Fibroblast of upper back skin (primary cell): ENCODE data around the gene RPTOR.
"Not testable (repeated sequence)": the region's sequence is repeated elsewhere in the genome, so short reads cannot be mapped to it uniquely, and the experiment has no call there.

ENCODE experiments used
- DNase-seq: peaks from one replicate; pipeline ENCODE4 v3.0.0-alpha.2; 2013

The RPTOR gene

DNA sequence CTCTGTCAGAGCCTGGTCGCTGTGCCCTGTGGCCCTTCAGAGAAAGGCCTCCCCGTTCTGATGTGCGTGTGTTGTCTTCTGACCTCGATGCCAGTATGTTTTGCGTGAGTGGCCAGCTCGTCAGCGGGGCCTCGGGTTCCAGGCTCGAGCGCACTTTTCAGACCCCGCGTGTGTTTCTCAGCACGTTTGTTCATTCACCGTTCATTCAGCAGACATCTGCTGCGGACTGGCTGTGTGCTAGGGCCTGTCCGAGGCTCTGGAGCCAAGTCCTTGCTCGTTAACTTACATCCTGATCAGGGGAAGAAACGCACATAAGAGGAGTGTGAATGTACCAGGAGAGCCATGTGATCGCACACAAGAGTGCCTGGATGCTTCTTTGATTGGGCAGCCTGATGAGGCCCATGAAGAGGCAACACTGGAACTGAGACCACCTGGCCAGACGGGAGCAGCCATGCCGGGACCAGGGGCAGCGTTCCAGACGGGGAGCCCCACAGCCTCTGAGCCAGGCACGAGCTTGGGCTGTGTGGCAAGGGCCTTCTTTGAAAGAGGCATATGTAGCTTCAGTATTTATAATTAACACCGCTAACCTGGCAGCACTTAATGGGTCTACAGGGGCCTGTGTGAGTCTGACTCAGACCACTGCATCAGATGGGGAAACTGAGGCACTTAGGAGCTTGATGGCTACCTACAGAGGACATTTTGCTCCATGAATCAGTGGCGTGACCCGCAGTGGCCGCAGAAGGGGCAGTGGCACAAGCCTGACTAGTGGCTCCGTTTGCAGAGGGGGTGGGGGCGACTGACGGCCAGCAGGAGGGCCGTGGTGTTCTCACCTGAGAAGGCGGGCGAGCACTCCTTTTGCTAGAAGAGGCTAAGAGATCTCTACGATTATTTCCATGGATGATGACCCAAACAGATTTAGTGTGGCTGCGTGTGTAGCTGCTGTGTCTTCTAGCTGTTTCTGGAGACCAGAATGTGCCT, 259.1 kb downstream of the RPTOR start:
- DNase-seq, result no peak

GRCh38 chr17:80804466-80804865, 259.8 kb downstream of the RPTOR start:
- DNase-seq, result no peak

DNA sequence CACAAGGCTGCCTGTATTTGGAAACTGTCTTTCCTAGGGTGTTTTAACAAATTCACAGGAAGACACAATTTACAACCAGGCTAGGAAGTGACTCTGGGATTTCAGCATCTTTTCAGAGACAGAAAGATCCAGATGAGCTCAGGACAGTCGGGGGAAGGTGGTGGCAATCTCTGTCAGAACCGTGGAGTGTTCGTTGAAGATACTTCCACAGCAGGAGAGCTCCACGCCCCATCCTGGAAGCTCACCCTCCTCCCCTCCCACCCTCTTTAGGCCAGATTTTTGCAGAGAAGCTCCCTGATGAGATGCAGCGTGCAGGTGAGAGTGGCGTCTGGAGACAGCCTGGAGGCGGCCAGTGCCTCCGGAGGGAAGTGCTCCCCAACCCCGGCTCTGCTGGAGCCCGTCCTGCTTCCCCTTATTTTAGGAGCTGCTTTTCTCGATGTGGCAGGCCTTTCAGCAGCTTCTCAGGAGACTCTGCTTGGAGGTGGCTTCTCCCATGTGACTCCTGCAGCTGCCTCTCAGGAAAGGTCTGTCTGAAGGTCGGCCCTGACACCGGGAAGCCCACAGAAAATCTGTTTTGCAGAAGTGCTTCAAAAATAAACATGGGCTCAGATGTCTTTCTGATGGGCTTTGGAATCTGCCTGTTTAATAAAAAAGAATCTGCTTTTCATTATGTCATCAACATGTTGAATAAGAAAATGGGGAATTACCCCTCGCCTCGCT, 260.6 kb downstream of the RPTOR start:
- DNase-seq, result peak; percentile 36

DNA sequence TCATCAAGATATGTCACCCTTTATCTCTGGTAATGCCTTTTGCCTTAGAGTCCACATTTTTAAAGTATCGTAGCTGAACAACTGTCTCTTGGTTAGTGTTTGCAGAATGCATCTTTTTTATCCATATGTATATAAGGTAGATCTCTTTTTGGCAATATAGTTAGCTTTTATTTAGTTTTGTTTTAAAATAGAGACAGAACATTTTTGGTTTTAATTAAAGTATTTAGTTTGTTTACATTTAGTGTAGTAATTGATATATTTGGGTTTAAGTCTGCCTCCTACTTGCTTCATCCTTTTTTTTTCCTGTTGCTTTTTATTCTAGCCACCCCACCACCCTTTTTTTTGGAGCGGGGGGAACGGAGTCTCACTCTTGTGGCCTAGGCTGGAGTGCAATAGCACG, 262.4 kb downstream of the RPTOR start:
- no peak for DNase-seq

DNA sequence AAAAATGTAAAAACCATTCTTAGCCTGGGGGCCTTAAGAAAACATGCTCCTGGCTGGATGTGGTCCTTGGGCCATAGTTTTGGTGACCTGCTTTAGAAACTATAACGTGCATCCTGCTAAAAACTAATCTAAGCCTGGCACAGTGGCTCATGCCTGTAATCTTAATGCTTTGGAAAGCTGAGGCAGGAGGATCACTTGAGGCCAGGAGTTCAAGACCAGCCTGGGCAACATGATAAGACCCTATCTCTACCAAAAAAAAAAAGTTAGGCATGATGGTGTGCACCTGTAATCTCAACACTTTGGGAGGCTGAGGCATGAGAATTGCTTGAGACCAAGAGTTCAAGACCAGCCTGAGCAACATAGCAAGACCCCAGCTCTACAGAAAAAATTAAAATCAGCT, 263.2 kb downstream of the RPTOR start:
- no peak for DNase-seq

DNA sequence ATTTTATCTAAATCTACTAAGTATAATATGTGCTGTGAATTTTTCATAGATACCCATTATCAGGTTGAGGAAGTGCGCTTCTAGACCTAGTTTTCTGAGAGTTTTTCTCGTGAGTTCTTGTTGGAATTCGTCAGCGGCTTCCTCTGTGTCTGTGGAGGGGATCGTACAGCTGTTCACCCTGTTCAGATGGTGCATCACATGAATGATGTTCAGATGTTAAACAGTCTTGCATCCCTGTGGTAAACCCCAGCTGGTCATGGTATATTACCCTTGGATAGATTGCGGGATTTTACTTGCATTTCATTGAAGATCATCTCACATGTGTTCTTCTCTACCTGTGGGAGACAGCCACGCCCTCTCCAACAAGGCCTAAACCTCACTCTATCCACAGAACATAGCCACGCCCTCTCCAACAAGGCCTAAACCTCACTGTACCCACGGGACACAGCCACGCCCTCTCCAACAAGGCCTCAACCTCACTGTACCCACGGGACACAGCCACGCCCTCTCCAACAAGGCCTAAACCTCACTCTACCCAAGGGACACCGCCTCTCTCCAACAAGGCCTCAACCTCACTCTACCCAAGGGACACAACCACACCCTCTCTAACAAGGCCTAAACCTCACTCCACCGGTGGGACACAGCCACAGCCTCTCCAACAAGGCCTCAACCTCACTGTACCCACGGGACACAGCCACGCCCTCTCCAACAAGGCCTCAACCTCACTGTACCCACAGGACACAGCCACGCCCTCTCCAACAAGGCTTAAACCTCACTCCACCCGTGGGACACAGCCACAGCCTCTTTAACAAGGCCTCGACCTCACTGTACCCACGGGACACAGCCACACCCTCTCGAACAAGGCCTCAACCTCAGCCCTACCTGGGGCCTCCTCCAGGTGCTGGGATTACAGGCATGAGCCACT, 266.8 kb downstream of the RPTOR start:
- no peak for DNase-seq

DNA sequence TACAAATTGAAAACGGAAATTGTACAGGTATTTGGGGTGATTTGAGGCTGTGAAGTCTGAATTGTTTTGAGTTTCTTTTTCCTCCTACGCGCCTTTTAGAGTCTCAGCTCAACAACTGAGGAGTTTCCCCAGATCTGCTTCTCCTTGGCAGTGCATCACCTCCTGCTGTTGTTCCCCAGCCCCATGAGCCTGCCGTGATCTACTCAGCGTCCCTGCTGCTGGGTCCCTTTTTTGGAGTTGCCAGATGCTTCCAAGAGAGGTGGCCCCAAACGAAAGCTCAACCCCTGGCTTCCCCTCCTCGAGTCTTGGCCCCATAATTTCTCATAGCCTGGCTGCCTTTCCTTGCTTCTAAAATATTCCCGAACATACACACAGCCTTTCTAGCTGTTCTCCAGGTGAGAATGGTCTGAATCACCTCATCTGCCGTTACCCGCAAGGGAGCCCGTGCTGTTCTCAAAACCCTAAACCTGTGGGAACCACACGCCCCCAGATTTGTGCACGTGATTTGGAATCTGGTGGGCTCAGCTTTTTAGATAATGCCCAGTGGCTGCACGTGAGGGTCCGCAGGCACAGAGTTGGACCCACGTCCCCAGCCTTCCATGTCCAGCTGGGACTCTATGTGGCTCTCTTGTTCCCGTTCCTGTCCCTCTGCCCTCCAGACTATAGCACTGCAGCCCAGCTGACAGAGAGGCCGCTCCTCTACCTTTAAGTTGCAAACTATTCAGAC, 267.9 kb downstream of the RPTOR start:
- DNase-seq, result no peak

- DNase-seq, result no peak
These were observed 268.7 kb downstream of the RPTOR start for GRCh38 chr17:80813318-80813717.

DNA sequence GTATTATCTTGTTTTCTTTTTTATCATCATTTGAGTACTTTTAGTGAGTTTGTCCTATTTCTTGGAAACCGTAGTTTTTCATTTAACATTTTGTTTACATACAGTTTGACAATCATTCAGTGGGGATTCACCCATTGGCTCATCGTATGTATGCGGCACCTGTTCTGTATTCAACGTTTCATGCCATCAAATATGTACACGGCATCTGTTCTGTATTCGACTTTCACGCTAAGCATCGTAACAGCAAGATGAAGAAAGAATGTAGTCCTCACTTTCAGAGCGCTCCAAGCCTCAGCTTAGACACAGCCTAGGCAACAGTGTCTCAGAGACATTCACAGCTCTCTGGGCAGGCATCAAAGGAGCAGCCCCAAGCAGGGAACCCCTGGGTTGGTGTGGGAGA, 269.9 kb downstream of the RPTOR start:
- no peak for DNase-seq

GRCh38 chr17:80815151-80815681, 270.6 kb downstream of the RPTOR start:
- DNase-seq, result no peak

GRCh38 chr17:80815718-80816117, 271.1 kb downstream of the RPTOR start:
- not testable (repeated sequence) for DNase-seq

- no peak for DNase-seq
These were observed 271.8 kb downstream of the RPTOR start for GRCh38 chr17:80816241-80817103.

DNA sequence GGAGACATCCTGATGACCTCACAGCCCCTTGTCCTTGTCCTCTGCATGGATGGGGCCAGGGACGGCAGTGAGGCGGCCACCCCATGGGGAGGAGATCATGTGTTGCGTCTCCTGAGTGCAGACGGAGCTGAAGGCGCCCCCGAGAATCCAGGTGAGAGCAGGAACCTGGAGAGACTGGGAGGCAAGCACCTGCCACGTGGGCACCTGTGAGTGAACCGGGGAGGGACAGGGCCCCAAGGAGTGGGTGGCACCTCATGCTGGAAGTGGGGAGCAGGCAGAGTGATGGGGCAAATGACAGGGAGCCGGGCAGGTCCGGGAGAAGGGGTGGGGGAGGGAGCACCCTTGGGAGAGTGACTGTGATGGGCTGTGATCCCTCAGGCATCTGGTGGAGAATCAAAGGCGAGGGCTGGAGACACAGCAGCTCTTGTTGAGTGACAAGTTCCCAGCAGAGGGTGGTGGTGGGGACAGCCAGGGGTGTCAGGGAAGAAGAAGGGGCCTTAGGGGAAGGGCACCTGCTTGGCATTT, 272.7 kb downstream of the RPTOR start:
- DNase-seq, result no peak

DNA sequence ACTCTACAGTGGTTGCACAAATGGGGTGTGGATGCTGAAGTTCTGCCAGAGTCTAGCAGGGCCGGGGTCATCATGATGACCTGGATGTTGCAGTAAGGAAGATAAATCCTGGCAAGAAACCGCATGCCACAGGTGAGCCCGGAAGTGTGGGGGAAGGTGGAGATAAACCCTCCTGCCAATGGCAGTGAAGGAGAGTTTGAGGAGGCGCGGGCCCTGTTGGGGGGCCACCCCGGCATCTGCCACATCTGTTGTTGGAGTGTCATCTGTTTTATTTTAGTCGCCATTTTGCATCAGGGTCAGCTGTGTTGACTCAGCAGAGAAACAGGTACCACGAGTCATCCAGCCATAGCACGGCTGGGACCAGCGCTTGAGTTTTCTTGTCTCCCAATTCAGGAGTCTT, 273.2 kb downstream of the RPTOR start:
- DNase-seq, result peak; percentile 34

GRCh38 chr17:80818871-80819270, 274.2 kb downstream of the RPTOR start:
- DNase-seq, result no peak

- DNase-seq, result no peak
These were observed 275.0 kb downstream of the RPTOR start for GRCh38 chr17:80819422-80820164.

DNA sequence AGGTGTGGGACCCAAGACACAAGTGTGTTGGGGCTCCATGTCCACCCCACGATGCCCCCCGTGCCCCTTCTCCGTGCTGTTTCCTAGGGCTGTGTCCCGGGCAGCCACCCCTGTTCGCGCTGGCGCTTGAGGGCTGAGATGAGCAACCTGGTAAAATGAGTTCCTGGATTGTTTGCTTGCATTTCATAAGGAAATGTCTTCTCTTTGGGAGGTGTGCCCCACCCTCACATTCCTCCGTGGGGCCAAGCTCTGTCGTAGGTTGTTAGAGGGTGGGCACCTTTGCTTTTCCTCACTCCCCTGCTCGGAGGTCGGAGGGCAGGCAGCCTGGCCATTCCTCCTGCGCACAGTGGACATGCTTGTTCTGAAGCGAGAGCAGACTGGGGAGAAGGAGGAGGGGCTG, 275.7 kb downstream of the RPTOR start:
- DNase-seq, result no peak

DNA sequence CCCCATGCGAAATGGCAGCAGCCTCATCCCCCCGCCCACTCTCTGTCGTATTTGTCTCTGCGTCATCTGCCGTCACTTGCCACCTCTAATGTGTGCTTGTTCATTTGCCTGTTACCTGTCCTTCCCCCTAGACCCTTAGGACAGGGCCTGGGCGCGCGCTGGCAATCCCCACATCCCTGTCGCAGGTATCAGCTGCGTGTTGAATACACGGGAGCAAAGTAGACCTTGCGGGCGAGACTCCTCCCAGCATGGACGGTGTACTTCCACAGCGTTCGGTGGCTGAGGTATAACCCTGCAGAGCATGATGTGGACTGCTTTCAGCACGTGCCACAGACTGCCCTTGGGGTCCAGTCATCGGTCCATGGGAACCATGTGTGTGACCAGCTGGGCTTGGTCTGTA, 276.9 kb downstream of the RPTOR start:
- no peak for DNase-seq

DNA sequence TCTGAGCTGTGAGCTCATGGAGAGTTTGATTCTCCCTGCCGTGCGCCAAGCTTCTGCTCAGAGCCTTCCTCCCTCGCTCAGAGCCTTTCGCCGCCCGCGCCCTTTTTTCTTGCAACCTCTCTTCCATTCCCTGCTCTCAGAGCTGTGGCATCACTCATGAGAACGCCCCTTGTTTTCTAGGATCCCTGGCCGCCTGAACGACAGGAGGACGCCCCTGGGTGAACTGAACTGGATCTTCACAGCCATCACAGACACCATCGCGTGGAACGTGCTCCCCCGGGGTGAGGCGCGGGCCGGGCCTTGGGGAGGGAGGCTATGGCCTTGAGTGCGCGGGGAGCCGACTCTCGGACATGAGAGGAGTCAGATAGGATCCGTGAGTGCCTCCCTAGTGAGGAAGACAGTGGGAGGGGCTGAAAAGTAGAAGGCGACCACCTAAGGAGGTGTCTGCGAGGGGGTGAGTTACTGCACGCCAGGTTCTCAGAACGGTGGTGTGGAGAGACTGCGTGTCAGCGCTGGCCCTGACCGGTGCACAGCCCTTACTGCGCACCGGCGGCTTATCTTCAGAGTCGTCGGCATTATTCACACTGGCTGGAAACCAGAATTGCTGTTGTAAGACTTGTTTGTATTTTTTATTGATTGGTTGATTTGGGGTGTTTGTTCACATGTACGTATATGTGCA, 277.5 kb downstream of the RPTOR start:
- no peak for DNase-seq
